Activated CD4-positive, alpha-beta T cell treated with anti-CD3 and anti-CD28 coated beads for 4 hours (primary cell): ENCODE results near the gene PEMT.
"Not testable (repeated sequence)": the region's sequence is repeated elsewhere in the genome, so short reads cannot be mapped to it uniquely, and the experiment has no call there.

Experiments used
- DNase-seq, 2 donors: peaks; one replicate each; pipeline ENCODE4 v3.0.0-alpha.2; 2020

Gene PEMT, protein sequence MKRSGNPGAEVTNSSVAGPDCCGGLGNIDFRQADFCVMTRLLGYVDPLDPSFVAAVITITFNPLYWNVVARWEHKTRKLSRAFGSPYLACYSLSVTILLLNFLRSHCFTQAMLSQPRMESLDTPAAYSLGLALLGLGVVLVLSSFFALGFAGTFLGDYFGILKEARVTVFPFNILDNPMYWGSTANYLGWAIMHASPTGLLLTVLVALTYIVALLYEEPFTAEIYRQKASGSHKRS

DNA sequence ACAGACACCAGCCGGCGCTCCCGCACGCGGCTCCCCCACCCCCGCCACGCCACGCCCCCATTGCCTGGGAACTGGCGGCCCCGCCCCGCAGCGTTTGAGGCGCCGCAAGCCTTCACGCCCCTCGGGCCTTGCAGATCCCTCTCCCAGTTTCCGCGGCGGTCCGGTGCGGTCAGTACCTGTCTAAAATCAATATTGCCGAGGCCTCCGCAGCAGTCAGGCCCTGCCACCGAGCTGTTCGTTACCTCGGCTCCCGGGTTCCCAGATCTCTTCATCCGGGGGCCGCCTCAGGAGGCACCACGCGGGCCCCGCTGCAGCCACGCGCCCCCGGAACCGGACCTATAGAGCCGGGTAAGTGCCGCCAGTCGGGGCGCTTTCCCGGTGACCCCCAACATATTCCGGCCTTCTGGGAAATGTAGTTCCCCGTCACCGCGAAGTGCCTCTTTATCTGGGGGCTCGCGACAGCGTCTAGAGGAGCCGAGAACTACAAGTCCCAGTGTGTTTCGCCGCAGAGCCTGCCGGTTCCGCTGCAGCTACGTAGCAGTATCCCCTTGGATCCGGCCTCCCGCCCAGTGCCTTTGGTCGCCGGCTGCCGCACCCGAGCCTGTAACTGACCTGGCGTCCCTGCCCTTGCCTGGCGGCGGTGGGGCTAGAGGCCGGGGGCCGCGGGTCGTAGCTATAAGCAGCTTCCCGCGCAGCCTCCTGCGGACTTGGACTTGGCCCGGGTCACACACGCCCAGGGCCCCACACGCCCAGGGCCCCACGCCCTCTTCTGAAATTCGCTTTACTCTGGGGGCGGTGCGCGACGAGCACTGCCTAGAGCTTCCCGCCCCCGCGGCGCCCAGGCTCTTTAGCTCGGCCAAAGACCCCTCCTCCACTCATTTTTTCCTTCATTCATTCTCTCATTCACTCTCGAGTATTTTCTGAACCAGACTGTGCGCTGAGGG, at the start of gene PEMT:
Gene PEMT, minus strand, starts transcription at position 354 of the 944 bp plus-strand sequence. Its CDS starts 82 bp downstream, at position 272.
- DNase-seq, result peak; percentile 91 to 96

DNA sequence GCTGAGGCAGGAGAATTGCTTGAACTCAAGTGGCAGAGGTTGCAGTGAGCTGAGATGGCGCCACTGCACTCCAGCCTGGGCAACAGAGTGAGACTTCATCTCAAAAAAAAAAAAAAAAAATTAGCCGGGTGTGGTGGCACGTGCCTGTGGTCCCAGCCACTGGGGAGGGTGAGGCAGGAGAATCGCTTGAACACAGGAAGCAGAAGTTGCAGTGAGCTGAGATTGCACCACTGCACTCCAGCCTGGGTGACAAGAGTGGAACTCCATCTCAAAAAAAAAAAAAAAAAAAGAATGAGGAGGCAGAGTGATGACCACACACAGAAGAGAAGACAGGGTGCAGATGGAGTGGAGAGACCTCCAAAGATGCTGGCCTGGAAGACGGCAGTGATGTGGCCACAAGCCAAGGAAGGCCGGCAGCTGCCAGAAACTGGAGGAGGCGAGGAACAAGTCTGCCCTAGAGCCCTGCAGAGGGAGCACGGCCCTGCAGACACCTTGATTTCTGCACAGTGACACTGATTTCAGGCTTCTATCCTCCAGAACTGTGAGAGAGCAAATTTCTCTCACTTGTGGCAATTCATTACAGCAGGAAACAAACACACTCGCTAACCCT, 48.3 kb upstream of the PEMT start:
- not testable (repeated sequence) for DNase-seq

GRCh38 chr17:17638467-17638866, 47.0 kb upstream of the PEMT start:
- DNase-seq, result no peak

GRCh38 chr17:17636272-17636885, 44.9 kb upstream of the PEMT start:
- DNase-seq, result no peak

- DNase-seq, result not testable (repeated sequence)
Measured at GRCh38 chr17:17635537-17636271, 44.2 kb upstream of the PEMT start.

- DNase-seq, result no peak
Measured at GRCh38 chr17:17635126-17635525, 43.6 kb upstream of the PEMT start.

- no peak for DNase-seq
Measured at GRCh38 chr17:17633310-17633709, 41.8 kb upstream of the PEMT start.

GRCh38 chr17:17632690-17633089, 41.2 kb upstream of the PEMT start:
- not testable (repeated sequence) for DNase-seq

DNA sequence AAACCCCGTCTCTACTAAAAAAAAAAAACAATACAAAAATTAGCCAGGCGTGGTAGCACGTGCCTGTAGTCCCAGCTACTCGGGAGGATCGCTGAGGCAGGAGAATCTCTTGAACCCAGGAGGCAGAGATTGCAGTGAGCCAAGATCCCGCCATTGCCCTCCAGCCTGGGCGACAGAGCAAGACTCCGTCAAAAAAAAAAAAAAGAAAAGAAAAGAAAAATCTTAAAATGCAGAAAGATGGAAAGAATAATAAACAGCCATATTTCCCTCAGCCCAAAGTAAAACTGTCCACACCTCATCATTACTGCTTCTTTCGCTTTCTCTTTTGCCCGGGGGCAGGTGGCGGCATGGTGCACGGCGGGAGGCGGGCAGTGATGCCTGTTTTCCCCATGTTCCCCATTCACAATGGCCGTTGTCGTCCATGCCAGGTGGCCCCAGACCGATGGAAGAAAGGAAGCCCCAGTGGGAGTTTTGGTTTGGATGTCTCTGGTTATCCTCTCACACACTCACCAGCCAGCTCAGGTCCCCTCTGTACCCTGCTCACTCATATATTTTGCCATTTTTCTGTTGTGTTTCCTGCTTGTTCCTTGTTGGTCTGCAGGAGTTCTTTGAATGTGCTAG, 37.0 kb upstream of the PEMT start:
- DNase-seq, result peak; percentile 43 to 52

DNA sequence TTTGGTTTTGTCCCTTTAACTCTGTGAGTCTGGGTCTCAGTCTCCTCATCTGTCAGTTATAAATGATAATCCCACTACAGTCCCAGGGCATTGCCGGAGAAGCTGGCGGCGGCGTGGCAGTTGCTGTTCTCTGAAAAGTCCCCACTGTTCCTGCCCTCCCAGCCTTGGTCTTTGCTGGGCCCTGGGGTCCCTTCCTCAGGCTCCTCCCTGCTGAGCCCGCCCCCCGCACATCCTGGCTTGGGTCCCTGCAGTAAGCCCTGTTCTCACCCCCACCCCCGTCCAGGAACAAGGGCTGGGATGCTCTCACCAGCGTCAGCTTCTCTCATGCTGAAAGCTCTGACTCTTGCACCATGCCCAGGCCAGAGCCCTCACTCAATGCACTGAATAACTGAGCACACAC, 35.3 kb upstream of the PEMT start:
- DNase-seq, result no peak

DNA sequence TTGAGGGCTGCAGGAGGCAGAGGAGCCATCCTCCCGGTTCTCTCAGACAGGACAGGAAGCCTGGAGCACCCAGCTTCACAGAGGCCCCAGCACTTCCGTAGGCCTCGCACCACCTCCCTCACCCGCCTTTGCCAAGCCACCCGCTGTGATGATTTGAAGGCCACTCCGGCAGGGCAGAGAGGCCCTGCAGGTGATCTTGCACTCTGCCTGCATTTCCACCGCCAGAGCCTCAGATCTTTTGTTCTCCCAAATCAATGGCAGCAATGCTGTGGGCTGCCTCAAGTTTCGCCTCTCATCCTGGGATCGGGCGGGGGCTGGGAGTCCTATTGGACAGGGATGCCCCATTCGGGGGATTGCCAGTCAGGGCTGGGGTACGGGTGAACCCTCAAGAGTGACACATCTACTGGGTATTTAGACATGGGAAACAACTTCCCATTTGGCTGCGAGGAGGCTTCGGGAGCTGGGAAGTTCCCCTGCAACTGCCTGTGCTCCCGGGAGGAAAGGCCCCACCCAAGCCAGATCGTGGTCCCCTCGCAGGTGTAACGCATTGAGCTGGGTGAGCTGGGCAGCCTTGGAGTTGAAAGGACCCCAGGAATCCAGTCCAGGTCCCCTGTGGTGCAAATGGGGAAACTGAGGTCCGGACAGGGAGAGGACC, 34.8 kb upstream of the PEMT start:
- DNase-seq, result no peak

DNA sequence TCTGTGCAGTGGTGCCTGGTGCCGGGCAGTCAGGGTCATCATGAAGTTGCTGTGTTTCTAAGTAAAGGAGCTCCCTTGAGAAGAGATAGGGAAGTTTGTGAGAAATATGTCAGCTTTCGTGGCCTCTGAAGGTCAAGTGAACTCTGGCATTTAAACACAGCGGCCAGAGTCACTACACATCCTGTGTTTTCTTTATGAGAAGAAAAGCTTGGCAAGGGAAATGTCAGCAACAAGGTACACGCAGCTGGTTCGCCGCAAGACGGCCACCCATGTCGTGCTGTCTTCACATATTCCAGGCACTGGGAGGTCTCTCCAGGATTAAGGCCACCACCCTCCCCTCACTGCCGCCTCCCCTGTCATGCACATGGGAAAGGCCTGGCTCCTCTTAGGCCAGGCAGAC, 33.2 kb upstream of the PEMT start:
- DNase-seq, result no peak

DNA sequence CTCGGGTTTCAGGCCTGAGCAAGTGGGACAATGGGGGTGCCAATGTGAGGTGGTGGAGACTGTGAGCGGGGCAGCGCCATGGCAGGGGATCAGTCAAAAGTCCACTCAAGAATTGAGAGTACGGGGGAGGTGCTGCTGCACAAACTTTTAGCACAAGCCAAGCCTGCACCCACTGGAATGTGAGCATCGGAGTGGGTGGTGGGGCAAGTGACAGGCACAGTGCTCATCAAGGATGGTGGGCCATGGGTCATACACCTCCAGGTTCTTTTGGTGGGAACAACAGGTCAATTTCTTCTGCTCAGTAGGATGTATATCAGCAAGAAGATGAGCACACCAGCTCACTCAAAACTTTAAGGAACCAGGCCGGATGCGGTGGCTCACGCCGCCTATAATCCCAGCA, 32.4 kb upstream of the PEMT start:
- no peak for DNase-seq

GRCh38 chr17:17621254-17621653, 29.7 kb upstream of the PEMT start:
- no peak for DNase-seq

DNA sequence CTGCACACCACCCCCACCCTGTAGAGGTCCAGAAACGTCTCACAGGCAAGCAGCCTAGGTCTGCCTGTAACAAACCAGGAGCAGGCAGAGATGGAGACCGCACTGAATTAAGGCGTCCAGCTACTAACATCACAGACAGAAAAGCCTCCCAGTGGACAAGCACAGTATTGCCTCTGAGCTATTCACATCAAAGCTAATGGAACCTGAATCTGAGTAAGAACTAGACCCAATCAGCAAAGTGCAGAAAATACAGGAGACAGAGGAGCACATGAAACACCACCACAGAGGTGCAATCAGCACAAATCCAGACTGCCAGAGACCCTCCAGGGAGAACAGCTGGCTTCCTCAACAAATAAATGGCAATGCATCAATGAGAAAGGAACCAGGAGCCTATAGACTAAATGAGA, 22.2 kb upstream of the PEMT start:
- peak; percentile 41 to 60 for DNase-seq

DNA sequence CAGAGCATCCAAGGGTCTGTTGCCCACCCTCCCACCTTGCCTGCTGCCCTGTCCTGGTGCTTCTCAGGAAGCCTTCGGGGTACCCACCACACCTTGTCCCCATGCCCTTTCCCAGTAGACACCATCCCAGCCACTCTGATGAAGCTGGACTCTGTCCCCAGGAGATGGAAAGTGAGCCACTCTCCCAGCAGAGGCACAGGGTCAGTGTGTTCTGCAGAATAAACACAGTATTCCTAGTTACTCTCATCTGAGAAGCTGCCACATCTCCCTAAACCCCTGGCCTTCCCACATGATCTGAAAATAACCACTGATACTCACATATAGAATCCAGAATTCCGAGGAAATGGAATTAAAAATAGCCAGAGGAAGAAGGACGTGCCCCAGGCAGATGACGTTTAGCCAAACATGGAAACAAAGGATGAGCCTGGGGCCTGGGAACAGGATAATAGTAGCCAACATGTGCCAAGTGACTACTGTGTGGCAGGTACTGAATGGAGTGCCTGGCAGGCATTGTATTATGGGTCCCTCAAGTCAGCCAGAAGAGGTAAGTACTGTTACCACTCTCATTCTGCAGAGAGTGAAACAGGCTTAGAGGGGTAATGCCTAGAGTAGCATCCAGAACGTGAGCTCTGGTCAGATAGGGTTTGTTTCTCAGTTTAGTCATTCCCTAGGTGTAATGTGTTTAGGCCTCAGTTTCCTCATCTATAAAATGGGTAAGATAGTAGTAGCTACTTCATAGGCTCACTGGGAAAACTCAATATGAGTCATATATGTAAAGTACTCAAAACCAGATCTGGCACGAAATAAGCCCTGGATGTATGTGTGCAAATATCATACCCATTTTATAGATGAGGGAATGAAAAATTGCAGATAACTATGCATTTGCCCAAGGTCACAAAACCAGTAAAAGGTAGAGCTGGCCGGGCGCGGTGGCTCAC, 20.8 kb upstream of the PEMT start:
- DNase-seq, result no peak

DNA sequence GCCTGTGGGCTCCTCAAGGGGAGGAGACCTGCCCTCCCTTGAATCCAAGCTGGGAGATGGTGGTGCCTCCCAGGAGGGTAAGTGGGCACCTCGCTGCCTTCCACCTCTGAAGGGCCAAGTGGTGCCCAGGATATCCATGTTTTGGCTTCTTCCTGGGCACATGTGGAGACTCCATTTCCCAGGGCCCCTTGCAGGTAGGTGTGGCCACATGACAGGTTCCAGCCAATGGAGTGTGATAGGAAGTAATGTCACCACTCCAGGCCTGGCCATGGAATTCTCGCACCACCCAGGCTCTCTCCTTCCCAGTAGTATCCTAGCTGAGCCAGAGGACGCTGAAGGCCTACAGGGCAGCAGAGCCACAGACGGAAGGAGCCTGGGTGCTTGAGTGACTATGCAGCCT, 17.6 kb upstream of the PEMT start:
- DNase-seq, result no peak

GRCh38 chr17:17606416-17607000, 15.0 kb upstream of the PEMT start:
- no peak for DNase-seq

- no peak for DNase-seq
Measured at GRCh38 chr17:17605729-17606088, 14.2 kb upstream of the PEMT start.
